ENCODE data around the gene ELFN2.
A peak's percentile ranks its signal among the peaks of the same experiment; 100 is the strongest.

Gene ELFN2

GRCh38 chr22:37352481-37352880 lies 74.8 kb downstream of the ELFN2 start:
- no peak for DNase-seq

DNA sequence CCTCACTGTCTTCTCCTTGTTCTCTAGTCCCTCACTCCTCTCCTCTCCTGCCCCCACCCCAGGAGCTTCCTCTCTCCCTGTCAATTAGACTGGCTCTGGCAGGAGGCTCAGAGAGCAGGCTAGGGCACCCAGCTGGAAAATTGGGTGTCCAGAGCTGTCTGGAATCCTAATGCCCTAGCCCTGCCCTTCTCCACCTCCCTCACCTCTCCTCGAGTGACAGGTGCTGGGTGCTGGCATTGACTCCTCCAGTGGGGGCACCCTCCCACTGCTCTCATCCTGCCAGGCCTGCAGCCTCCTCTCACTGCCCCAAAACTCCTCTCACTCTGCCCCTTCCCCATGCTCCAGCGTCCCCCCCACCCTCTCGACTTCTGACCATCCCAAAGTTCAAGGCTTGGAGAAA lies 76.0 kb downstream of the ELFN2 start:
- DNase-seq: no peak

- no peak for DNase-seq
Measured at GRCh38 chr22:37349043-37349814, 78.0 kb downstream of the ELFN2 start.

DNA sequence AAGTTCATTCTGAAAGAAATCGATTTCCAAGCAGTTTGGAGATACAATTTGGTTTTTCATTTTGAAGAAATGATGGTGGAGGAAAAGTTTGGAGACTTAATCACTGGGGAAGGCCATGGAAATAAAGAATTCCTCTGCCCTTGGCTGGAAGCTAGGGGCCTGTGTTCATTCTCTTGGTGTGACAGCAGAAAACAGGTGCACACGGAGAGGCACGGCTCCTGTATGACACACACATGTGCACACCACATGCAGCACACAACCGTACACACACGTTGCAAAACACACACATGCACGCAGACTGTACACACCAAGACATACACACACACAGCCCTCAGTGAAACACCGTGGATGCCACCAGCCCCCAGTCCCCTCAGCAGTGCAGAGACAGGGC lies 80.8 kb downstream of the ELFN2 start:
- no peak for DNase-seq

DNA sequence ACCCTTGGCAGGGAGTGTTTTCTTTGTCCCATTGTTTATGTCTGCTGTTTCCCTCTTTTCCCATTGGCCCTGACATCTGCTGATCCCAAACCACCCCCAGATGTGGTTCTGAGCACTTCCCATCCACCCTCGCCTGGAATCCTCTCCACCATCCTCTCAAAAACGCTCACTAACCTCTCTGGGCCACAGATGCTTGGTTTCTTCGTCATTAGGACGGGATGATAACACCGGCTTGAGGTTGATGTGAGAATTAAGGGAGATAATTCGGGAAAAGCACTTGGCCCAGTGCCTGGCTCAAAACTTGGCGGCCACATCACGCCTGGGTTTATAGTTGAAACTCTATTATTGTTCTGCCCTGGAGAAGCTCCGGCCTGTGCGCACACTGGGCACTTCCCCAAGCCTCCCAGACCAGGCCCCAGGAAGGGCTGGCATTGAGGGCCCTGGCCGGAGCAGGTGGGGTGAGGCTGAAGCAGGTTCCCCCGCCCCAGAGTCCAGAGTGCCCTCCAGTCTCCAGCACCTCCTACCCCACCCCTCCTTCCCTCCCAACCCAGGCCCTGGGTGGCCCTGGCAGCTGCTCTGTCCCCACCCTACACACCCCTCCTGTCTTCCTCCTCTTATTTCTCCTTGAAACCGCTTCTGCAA lies 81.3 kb downstream of the ELFN2 start:
- no peak for DNase-seq

DNA sequence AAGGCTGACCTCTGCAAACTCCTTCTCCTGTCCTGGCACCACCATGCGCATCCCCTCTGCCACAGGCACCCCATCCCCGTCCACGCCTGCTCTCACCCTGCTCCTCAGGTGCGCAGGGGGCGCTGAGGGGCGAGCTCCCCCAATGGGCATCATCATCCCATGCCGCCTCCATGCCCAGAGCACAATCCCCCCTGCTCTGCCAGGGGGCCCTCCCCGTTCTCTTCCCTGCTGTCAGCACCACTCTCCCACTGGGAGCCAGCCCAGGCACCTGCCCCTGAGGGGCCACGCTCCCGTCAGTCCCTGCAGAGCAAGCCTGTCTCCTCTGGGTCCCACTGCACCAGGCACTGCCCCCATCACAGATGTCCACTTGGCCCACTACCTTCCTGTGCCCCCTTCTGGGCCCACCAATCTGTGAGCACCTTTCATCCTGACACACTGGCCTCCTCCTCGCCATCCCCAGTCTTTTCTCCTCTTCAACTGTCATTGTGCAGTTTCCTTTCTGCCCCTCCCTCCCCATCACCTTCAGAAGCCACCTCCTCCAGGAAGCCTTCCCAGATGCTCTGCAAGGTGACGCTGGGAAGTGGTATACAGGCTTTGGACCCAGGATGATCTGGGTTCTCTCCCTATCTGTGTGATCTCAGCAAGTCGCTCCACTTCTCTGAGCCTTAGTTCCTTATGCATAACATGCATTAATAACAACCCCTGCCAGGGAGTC lies 82.4 kb downstream of the ELFN2 start:
- DNase-seq: no peak

DNA sequence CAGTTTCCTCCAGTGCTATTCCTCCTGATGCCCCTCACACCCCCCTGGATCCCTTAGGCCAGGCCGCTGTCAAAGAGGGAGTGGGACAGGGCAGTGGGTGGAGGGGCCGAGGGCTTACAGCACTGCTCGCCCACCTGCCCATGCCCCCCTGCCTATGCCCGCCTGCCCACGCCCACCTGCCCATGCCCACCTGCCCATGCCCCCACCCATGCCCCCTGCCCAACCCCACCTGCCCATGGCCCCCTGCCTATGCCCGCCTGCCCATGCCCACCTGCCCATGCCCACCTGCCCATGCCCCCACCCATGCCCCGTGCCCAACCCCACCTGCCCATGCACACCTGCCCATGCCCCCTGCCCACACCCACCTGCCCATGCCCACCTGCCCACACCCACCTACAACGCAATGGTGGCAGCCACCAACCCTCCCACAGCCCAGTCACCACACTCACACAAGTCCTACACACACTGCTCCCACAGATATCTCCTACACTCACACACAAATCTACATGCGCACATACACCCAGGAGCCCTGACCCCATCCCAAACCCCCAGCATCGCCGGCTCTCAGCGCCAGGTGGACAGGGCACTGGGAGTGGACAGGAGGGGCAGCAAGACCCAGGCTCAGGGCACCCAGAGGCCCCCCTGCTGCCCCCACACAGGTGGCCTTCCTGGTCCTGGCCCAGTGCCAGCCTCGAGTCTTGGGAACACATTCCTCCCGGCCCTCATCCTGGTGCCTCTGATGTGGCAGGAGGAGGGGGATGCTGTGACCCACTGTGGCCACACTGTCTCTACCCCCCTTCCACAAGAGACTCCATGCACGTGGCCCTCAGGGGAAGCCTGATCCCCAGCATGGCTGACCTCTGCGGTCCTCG lies 83.2 kb downstream of the ELFN2 start:
- DNase-seq: no peak

GRCh38 chr22:37343348-37343747 lies 83.9 kb downstream of the ELFN2 start:
- no peak for DNase-seq

GRCh38 chr22:37342065-37342464 lies 85.2 kb downstream of the ELFN2 start:
- no peak for DNase-seq

- DNase-seq: no peak
Measured at GRCh38 chr22:37340331-37341262, 86.7 kb downstream of the ELFN2 start.

- DNase-seq: no peak
Measured at GRCh38 chr22:37338539-37339246, 88.6 kb downstream of the ELFN2 start.

DNA sequence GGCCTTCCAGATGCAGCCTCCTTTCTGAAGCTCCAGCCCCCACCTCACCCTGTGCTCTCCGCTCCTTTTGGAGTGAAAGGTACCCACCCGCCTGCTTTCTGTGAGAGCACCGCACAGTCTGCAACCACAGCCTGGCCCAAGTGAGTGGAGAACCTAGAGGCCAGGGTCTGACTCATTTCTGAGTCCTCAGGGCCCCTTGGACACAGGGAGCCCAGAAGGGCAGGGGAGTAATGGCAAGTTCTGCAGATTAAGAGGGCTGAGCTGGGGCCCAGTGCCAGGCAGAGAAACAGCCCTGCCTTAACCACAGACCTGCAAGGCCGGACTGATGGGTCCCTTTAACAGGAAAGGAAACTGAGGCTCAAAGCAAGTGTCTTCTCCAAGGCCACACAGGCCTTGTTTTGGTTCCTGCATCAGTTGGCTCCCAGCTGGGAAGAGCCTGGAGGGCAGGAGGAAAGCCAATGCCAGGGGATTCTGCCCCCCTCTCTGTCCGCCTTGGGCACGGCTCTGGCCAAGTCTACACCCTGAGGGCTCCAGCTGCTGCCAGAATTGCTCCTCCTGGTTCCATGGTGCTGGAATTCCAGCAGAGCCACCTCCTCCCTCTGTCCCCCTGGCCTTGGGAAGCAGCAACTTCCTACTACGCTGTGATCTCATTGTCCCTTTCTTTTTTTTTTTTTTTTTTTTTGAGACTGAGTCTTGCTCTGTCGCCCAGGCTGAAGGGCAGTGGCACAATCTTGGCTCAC lies 89.9 kb downstream of the ELFN2 start:
- no peak for DNase-seq

DNA sequence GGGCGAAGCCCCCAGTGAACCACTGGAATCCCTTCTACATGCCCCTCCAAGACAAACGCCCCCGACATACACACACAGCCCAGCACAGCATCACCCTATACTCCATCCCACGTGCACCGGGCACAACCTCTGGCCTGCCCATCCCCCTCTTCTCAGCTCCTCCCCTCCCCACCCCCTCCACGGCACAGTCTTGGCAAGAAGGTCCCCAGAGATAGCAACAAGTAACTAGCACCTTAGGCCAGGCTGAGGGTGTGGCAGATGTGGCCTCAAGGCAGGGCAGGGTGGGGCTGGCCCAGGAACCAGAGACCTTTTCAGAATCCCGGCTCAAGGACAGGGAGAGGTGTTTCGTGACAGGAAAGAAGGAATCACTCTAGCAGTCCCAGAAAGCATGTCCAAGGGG lies 90.7 kb downstream of the ELFN2 start:
- DNase-seq: no peak

GRCh38 chr22:37335806-37336199 lies 91.5 kb downstream of the ELFN2 start:
- DNase-seq: no peak

DNA sequence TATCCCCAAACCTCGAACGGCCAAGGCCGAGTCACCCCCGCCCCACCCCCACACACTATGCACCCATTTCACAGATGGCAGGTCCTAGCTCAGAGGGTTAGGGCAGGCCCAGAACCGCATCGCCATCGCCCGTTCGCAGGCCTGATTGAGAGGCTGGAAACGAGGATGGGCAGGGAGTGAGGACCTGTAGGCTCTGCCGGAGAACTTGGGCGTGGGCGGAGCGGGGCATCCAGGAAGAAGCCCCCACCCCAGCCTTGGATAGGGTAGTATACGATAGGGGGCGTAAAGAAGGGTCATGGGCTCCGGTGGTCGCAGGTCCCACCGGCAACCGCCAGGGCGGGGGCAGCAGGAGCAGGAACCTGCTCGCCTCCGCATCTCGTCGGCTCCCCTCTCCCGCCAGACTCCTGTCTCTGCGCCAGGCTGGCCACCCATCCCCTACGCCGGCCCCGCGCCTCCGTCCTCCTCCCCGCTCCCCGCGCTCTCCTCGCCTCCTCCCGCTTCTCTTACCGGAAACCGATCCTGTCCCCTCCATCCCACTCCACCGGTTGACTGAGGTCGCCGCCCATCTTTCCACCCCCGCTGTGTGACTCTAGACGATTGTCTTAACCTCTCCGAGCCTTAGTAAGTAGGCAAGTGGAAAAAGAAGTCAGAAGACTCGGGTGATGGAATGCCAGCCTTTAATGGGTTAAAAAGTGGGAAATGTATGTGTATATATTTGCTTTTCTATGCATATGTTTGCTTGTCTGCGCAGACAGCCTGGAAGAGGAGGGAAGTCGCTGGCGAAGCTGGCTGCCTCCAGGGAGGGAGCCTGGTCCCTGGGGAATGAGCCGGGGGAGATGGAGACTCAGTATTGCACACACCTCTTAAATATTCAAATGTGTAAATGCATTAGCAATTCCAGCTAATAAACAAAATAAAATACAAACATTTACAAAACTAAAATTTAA lies 92.1 kb downstream of the ELFN2 start:
- peak; percentile 23 for DNase-seq

GRCh38 chr22:37334461-37334858 lies 92.8 kb downstream of the ELFN2 start:
- DNase-seq: no peak

DNA sequence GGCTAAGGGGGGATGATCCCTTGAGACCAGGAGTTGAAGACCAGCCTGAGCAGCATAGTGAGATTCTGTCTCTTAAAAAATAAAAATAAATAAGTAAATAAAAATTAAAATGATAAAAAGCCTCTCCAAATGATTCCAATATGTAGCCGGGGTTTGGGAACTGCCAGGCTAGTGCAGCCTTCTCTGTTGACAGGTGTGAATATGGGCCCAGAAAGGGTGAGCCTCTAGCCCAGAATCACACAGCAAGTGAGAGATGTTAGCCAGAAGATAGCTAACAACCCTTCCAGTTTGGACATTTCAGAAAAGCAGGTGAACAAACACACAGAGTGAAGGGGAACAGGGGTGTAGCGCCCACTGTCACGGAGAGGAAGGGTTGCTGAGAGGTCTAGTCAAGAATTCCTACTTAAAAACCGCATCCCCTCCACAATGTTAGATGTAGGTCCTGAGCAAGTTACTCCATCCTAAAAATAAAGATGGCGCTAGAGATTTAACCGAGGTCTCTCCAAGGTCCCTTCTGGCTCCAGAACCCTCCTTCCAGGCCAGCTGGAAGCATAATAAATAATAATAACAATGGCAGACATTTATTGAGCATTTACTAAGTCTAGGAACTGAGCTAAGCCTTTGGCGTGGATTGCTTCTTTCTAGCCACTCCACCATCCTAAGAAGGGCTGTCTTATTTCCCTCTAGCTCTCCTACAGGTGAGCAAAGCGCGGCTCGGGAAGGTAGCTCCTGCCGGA lies 93.4 kb downstream of the ELFN2 start:
- no peak for DNase-seq

DNA sequence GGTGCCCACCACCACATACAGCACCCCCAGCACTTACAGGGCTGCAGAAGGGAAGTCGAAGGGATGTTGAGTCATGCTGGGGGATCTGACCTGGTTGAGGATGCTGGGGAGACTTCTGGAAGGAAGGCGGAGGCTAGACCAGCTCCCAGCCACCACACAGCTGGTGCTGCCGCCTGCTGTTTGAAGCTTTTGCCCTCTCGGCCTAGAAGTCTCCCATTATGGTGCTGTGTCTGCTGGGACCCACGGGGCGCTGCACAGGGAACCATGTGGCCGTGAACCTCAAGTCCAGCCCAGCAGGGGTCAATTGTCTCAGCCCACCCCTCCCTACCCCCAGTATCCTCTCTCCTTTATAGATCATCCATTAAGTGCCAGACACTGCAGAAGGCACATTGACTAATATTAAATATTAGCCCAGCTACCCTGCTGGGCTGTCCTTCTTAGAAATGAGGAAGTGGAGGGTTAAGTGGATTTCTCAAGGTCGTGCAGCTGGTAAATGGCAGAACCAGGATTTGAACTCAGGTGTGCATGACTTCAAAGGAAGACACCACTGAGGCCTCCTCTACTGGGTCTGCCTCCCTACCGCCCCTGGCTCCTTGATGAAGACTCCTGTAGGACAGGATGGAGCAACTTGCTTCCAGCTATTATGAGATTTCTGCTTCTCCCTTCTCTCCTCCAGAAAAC lies 95.3 kb downstream of the ELFN2 start:
- DNase-seq: no peak
